ENCODE measurements around the gene GPR37.

The GPR37 gene

GRCh38 chr7:124724079-124724478, 41.5 kb downstream of the GPR37 start:
- no peak for DNase-seq

DNA sequence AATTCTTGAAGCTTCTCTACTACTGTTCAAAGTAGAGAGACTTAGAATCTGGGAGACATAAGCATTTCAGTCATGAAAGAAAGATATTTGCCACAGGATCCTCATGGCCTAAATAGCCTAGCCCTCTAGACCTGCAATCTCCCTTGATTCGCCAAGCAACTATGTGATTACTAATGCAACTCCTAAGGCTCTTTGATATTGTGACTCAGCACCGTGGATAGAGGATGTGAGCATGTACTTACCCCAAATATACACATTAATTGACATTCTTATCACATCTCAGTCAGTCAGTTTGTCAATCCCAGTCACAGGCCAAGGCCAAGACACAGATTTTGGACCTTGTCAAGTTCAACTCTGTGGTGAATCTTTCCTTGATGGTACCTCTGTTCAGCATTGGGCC, 42.6 kb downstream of the GPR37 start:
- no peak for DNase-seq

GRCh38 chr7:124722292-124722691, 43.3 kb downstream of the GPR37 start:
- no peak for DNase-seq

- DNase-seq, result no peak
These were observed 45.4 kb downstream of the GPR37 start for GRCh38 chr7:124720195-124720594.

- DNase-seq, result no peak
These were observed 47.4 kb downstream of the GPR37 start for GRCh38 chr7:124718032-124718766.

- no peak for DNase-seq
These were observed 48.7 kb downstream of the GPR37 start for GRCh38 chr7:124716894-124717293.

DNA sequence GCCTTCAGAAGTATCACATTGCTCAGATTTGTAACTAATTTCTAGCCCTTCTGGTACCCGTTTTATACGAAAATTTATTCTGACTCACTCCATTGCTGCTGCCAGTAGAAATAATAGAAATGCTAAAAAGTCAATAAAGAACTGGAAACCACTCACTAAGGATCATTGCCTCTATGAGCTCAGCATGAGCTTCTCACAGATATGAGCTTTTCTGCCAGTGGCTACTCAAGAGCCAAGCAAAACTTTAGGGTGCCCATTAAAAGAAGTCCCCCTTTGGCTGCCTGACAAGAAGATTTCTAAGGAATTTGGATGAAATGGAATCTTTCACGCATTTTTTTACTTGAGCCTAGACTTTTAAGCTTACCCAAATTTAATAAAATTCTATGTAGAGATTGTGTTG, 52.5 kb downstream of the GPR37 start:
- DNase-seq, result no peak

GRCh38 chr7:124712017-124712416, 53.6 kb downstream of the GPR37 start:
- DNase-seq, result no peak

DNA sequence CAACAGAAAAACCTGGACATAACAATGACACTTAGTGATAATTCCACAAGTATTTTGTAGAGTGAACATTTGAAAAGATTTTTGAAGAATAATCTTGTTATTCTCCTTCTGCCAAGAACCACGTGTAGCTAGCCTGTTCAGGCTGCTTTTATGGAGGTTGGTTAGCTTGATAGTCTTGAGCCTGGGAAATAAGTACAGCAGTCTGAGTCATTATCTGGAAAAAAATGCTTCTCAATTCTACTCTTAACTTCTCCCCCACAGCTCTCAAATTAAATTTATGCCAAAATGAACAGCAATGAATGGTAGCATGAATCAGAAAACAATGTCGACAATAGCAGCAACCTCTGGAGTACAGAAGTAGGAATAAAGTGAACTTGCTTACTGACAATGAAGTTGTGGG, 63.2 kb downstream of the GPR37 start:
- DNase-seq, result no peak

DNA sequence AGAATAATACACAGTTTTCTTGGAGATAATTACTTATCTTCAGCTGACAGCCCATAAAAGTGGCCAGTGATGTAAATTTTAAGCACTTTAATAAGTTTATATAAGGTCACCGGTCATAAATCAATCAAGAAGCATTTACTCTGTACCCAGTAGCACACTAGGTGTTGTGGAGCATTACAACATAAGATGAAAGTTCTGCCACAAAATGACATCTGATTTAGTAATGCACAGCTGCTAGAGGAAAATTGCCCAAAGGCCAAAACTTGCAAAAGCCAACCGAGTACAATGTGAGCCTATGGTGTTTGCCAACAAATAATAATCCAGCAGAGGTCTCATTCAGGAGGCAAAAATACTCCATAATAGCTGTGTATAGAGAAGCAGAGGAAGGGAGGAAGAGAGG, 63.6 kb downstream of the GPR37 start:
- DNase-seq, result no peak

DNA sequence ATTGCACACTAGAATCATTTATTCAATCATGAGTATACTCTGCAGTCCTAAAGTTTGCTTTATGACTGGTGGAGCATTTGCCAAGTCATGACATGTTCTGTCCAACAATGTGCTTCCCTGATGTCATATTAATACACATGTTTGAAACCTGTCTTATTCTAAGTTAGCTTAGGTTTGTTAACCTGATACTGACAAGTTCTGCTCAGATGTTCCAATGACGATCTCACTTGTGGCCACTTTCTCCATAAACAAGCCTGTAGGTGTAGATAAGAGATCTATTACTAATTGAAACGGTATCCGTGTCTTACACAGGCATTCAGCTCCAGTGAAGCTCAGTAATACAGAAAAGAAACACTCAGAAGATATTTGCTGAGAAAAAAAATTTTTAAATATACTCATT, 64.9 kb downstream of the GPR37 start:
- DNase-seq, result no peak

DNA sequence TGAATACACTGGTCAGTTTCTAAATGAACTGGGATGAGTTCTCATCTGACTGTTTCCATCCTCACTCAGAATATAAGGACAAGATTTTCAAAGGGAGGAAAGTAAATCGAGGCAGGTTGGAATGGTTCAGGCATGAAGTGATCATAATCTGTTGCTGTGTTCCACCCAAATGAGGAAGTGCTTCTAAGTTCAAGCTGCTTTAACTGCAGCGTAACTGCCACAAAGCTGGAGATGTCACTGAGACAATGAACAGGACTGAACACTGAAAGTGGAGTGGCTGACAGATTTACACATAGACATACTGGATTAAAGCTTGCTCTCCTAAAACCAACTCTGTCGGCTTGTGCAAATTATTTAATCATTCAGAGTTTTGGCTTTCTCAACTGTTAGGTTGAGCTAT, 66.6 kb downstream of the GPR37 start:
- no peak for DNase-seq

- no peak for DNase-seq
These were observed 67.8 kb downstream of the GPR37 start for GRCh38 chr7:124697746-124698145.
